Sigmoid colon (tissue), 7 donors: Measurements from ENCODE around the gene MAPK7. TPM values are rescaled to one million over a fixed set of nuclear protein-coding genes. Genes with fewer than 3 reads are reported as not detected.

Source experiments
- DNase-seq: peaks from one replicate; pipeline ENCODE4 v3.0.0-alpha.2; 2019
- H3K27ac ChIP-seq, 4 donors: fragments of 200-600 bp; sonication (generic); one replicate each; pipeline ENCODE4 v1.5.1; 2016 to 2019; ENCODE audit warnings: mild to moderate bottlenecking in 1 of 4
- H3K27me3 ChIP-seq, 3 donors: fragments of 200-600 bp; sonication (generic); one replicate each; pipeline ENCODE4 v1.5.1; 2019; ENCODE audit warnings: mild to moderate bottlenecking in 1 of 3
- H3K36me3 ChIP-seq, 4 donors: fragments of 200-600 bp; sonication (generic); one replicate each; pipeline ENCODE4 v1.5.1; 2016 to 2019
- H3K4me1 ChIP-seq, 4 donors: fragments of 200-600 bp; sonication (generic); one replicate each; pipeline ENCODE4 v1.5.1; 2017 to 2019
- H3K4me3 ChIP-seq, 4 donors: fragments of 200-600 bp; sonication (generic); one replicate each; pipeline ENCODE4 v1.5.1; 2017 to 2019; ENCODE audit warnings: mild to moderate bottlenecking in 2 of 4, moderate library complexity in 1 of 4
- H3K9me3 ChIP-seq, 4 donors: fragments of 200-600 bp in 3 of 4; sonication (generic) in 3 of 4; one replicate each; pipeline versions ENCODE4 v1.5.1 to v1.6.1; 2013 to 2019
- CTCF ChIP-seq, 4 experiments: fragments of 450-650 bp in 3 of 4; fragments of 200-600 bp in 1 of 4; IDR thresholded peaks; one replicate each; pipeline ENCODE4 v1.5.1; 2016 to 2019; ENCODE audit warnings: antibody characterized with exemption in 4 of 4, mild to moderate bottlenecking in 3 of 4, moderate library complexity in 2 of 4
- EP300 ChIP-seq, 4 donors: sonication (generic); formaldehyde crosslinking; IDR thresholded peaks; one replicate each; pipeline ENCODE4 v1.6.1; 2017; ENCODE audit warnings: antibody characterized with exemption in 4 of 4
- POLR2A ChIP-seq, 2 donors: fragments of 450-650 bp; IDR thresholded peaks; one replicate each; pipeline ENCODE4 v1.6.1; 2016; ENCODE audit warnings: antibody characterized with exemption in 2 of 2, mild to moderate bottlenecking in 2 of 2, moderate library complexity in 2 of 2
- POLR2AphosphoS5 ChIP-seq, 4 donors: sonication (generic); formaldehyde crosslinking; IDR thresholded peaks; one replicate each; pipeline ENCODE4 v1.6.1; 2017; ENCODE audit warnings: antibody characterized with exemption in 4 of 4
- WGBS, 2 donors: extraction: QIAGEN DNeasy Blood & Tissue Kit; methylation state at CpG; one replicate each; pipeline ENCODE4 v1.1.7; 2013; 5-methylcytosine and 5-hydroxymethylcytosine counted together
- intact Hi-C: fragments of 100-400 bp; cut with DNase I; formaldehyde crosslinking; loops from one replicate; pipeline ENCODE4 v1.15.1; 2023
- polyA plus RNA-seq, 3 donors: library from polyadenylated mRNA; stranded (reverse); fragments of 200-250 nt; gene quantifications; one replicate each; pipeline ENCODE4 v1.2.3, GENCODE V29; 2013
- total RNA-seq, 4 donors: library from RNA; depleted of rRNA; stranded (reverse); fragments of >200 nt; gene quantifications; one replicate each; pipeline ENCODE4 v1.1.0, GENCODE V29; 2016
- donor health status: healthy with polysubstance abuse.
- donor health status: Bipolar disorder and iron deficiency.
- donor health status: healthy.

The MAPK7 gene
- total and polyA plus RNA-seq, 7 donors = 18.3 to 45.7 (median 28.5) TPM

GRCh38 chr17:19381361-19381740 lies 3.1 kb downstream of the MAPK7 start:
- intact Hi-C loops = no loop called here
- peak overlapping the region; percentile 50 to 97 (median 96) for H3K27ac ChIP-seq
- 95 to 97% methylated on average over 7 of the region's 7 CpGs for WGBS, 2 donors

GRCh38 chr17:19381741-19382444 lies 3.6 kb downstream of the MAPK7 start:
- Histone ChIP-seq H3K27me3 (no peaks in the 10 kb centered on the region), H3K4me3 (no peak overlapping the region), H3K36me3 (peaks cover 29 to 45% (median 36%) of the 10 kb centered on the region in 4 donors), H3K9me3 (no peaks in the 10 kb centered on the region), H3K27ac (peak overlapping the region; percentile 50 to 97 (median 96)), H3K4me1 (peaks cover 0 to 83% (median 71%) of the 10 kb centered on the region in 4 donors)
- WGBS, 2 donors = 94 to 95% methylated on average over 31 of the region's 31 CpGs
- DNase-seq = peak; percentile 66
- intact Hi-C loops = no loop called here
- TF ChIP-seq EP300 (IDR thresholded peaks at IDR 0.05) (no peak), POLR2AphosphoS5 (IDR thresholded peaks at IDR 0.05) (peak in 1 of 4 donors; percentile 6), CTCF (IDR thresholded peaks at IDR 0.05) (no peak)

More at GRCh38 chr17:19381361-19381740, 3.1 kb downstream of the MAPK7 start:
- H3K36me3 ChIP-seq = peaks cover 29 to 45% (median 36%) of the 10 kb centered on the region in 4 donors
- no peaks in the 10 kb centered on the region for H3K27me3 ChIP-seq
- no peaks in the 10 kb centered on the region for H3K9me3 ChIP-seq
- DNase-seq = peak; percentile 66
- no peak for TF ChIP-seq CTCF (IDR thresholded peaks at IDR 0.05)
- no peak for TF ChIP-seq POLR2A (IDR thresholded peaks at IDR 0.05)
- no peak for TF ChIP-seq EP300 (IDR thresholded peaks at IDR 0.05)
- TF ChIP-seq POLR2AphosphoS5 (IDR thresholded peaks at IDR 0.05) = no peak
- peaks cover 0 to 82% (median 69%) of the 10 kb centered on the region in 4 donors for H3K4me1 ChIP-seq
- no peak overlapping the region for H3K4me3 ChIP-seq

GRCh38 chr17:19382531-19383444 lies 4.5 kb downstream of the MAPK7 start:
- TF ChIP-seq CTCF (IDR thresholded peaks at IDR 0.05) (no peak), POLR2A (IDR thresholded peaks at IDR 0.05) (no peak), EP300 (IDR thresholded peaks at IDR 0.05) (no peak), POLR2AphosphoS5 (IDR thresholded peaks at IDR 0.05) (no peak)
- WGBS, 2 donors = 89 to 91% methylated on average over 13 of the region's 13 CpGs
- H3K4me3 ChIP-seq = no peak overlapping the region
- peak overlapping the region; percentile 95 to 97 (median 96) for H3K27ac ChIP-seq
- intact Hi-C loops = no loop called here
- DNase-seq = peak; percentile 63
- H3K36me3 ChIP-seq = peaks cover 29 to 45% (median 36%) of the 10 kb centered on the region in 4 donors
- H3K4me1 ChIP-seq = peaks cover 0 to 87% (median 76%) of the 10 kb centered on the region in 4 donors
- H3K27me3 ChIP-seq = no peaks in the 10 kb centered on the region
- H3K9me3 ChIP-seq = no peaks in the 10 kb centered on the region

- Histone ChIP-seq H3K4me1 (peaks cover 0 to 96% (median 85%) of the 10 kb centered on the region in 4 donors), H3K27ac (peak overlapping the region; percentile 95 to 97 (median 96)), H3K36me3 (peaks cover 29 to 45% (median 36%) of the 10 kb centered on the region in 4 donors), H3K4me3 (peak overlapping the region in 1 of 4 donors; percentile 51), H3K27me3 (no peaks in the 10 kb centered on the region), H3K9me3 (no peaks in the 10 kb centered on the region)
- intact Hi-C loops = no loop called here
- peak; percentile 83 for DNase-seq
- 80 to 81% methylated on average over 6 of the region's 6 CpGs for WGBS, 2 donors
- no peak for TF ChIP-seq POLR2A (IDR thresholded peaks at IDR 0.05)
Measured at GRCh38 chr17:19383681-19384470, 5.6 kb downstream of the MAPK7 start.
